ENCODE data around the gene PHLDB3. TPM values are rescaled to one million over a fixed set of nuclear protein-coding genes. Genes with fewer than 3 reads are reported as not detected.

Gene PHLDB3
- total RNA-seq (10 to 100 TPM in 2 of 4 donors, 1 to 10 TPM in 2; 5.7 to 12.5 (median 10.1) TPM), polyA plus RNA-seq (10 to 100 TPM in 1 of 3 donors, 1 to 10 TPM in 2; 6.5 to 16.0 (median 9.0) TPM)

DNA sequence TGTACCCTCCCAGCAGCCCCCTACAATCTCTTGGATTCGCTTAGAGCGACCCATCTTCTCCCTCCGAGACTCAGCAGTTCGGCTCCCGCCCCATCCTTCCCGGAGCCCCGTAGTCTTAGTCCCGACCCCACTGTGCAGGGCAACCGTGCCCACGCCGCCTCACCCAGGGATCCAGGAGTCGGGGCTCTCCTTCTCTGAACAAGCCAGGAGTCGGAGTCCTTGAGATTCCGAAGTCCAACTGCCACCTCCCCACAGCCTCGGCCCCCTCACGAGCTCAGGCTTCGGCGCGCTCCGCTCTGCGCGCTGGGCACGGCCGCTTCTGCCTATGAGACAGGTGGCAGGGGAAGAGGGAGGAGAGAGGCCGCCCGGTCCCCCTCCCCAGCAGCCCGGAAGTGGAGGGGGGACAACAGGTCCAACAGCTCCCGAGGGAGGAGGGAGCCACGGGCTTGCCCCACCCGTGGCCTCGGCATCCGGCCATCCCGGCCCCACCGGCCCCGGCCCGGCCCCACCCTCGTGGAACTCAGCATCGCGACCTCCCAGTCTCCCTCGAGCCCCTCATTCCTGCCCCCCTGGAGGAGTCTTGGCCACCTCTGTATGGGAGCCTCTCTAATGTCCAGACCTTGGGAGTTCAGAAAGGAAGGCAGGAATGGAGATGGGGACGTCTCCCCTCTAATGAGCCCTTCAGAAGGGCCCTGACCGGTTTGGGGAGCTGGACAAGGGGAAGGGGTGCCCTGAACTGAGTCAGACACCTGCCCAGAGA, at the start of gene PHLDB3:
TSS of gene PHLDB3 (minus strand) at position 321 of the 760 bp plus-strand sequence. CDS start 628 bp downstream, outside the sequence.
- intact Hi-C loops (cut with DNase I), result loop anchor here (1.0 to 5.0 kb wide), 4 partner anchors 20 to 57 kb away; no protein-coding TSS in a partner anchor
- Histone ChIP-seq H3K27ac (peak within 1 kb of the TSS; percentile 94 to 96 (median 96)), H3K27me3 (no peaks in the 10 kb centered on the region), H3K36me3 (peaks cover 0 to 20% (median 7%) of the 10 kb centered on the region in 4 donors), H3K4me1 (peaks cover 0 to 30% (median 18%) of the 10 kb centered on the region in 4 donors), H3K4me3 (peak within 1 kb of the TSS; percentile 64 to 90 (median 70)), H3K9me3 (no peaks in the 10 kb centered on the region)
- peak; percentile 76 for DNase-seq
- no peak for TF ChIP-seq POLR2A (IDR thresholded peaks at IDR 0.05)
- TF ChIP-seq EP300 (IDR thresholded peaks at IDR 0.05), result no peak
- TF ChIP-seq, protein P1, sequence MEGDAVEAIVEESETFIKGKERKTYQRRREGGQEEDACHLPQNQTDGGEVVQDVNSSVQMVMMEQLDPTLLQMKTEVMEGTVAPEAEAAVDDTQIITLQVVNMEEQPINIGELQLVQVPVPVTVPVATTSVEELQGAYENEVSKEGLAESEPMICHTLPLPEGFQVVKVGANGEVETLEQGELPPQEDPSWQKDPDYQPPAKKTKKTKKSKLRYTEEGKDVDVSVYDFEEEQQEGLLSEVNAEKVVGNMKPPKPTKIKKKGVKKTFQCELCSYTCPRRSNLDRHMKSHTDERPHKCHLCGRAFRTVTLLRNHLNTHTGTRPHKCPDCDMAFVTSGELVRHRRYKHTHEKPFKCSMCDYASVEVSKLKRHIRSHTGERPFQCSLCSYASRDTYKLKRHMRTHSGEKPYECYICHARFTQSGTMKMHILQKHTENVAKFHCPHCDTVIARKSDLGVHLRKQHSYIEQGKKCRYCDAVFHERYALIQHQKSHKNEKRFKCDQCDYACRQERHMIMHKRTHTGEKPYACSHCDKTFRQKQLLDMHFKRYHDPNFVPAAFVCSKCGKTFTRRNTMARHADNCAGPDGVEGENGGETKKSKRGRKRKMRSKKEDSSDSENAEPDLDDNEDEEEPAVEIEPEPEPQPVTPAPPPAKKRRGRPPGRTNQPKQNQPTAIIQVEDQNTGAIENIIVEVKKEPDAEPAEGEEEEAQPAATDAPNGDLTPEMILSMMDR (IDR thresholded peaks at IDR 0.05), result no peak
- TF ChIP-seq POLR2AphosphoS5 (IDR thresholded peaks at IDR 0.05), result no peak
- 1 to 3% methylated on average over 42 of the region's 42 CpGs for WGBS, 2 donors

DNA sequence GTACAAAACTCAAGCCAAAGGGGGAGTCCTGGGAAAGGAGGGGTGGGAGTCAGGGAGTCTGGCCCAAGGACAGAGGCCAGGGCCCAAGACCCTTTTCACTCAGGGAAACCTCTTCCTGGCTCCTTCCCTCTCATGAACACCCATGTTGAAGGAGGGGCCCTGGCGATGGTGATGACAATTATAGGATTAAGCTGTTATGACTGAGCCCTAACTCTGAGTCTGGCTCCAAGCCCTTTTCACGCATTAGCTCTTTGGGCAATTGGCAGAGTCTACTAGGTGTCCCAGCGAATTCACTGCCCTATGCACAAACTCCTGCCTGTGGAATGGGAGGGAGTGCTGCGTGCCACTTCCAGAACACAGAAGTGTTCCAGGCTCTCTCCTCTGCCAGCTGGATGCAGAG, 49.1 kb upstream of the PHLDB3 start:
- WGBS, 2 donors, result 80 to 82% methylated on average over 4 of the region's 4 CpGs
- intact Hi-C loops (cut with DNase I), result no loop called here
- no peaks in the 10 kb centered on the region for H3K4me1 ChIP-seq

DNA sequence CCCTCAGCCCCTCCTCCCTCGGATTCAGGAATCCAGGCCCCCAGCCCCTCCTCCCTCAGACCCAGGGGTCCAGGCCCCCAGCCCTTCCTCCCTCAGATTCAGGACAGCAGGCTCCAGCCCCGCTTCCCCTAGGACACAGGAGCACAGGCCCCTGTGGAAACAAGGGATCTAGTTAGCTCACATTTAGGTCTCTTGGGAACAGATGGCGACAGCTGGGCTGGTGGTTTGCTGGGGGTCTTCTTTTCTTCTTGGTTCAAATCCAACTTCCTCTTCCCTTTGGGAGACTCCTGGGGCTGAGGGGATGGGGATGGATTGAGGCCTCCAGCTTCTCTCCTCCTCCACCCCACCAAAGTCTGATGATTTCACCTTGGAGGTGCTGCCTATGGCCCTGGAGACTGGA, 48.1 kb upstream of the PHLDB3 start:
- no peak overlapping the region for H3K27ac ChIP-seq
- H3K4me3 ChIP-seq, result no peak overlapping the region
- 71 to 81% methylated on average over 3 of the region's 3 CpGs for WGBS, 2 donors
- no peaks in the 10 kb centered on the region for H3K9me3 ChIP-seq
- H3K27me3 ChIP-seq, result no peaks in the 10 kb centered on the region
- no peak for DNase-seq
- H3K4me1 ChIP-seq, result no peaks in the 10 kb centered on the region
- intact Hi-C loops (cut with DNase I), result no loop called here
- H3K36me3 ChIP-seq, result peaks cover 19 to 75% (median 41%) of the 10 kb centered on the region in 4 donors
- no peak for TF ChIP-seq POLR2AphosphoS5 (IDR thresholded peaks at IDR 0.05)
- TF ChIP-seq EP300 (IDR thresholded peaks at IDR 0.05), result no peak
- TF ChIP-seq POLR2A (IDR thresholded peaks at IDR 0.05), result no peak
- TF ChIP-seq, protein P1 (IDR thresholded peaks at IDR 0.05), result no peak

More for the DNA sequence above, 49.1 kb upstream of the PHLDB3 start:
- no peaks in the 10 kb centered on the region for H3K9me3 ChIP-seq
- no peak for DNase-seq
- no peak overlapping the region for H3K4me3 ChIP-seq
- peaks cover 19 to 80% (median 41%) of the 10 kb centered on the region in 4 donors for H3K36me3 ChIP-seq
- H3K27me3 ChIP-seq, result no peaks in the 10 kb centered on the region
- no peak for TF ChIP-seq POLR2AphosphoS5 (IDR thresholded peaks at IDR 0.05)
- no peak for TF ChIP-seq POLR2A (IDR thresholded peaks at IDR 0.05)
- no peak for TF ChIP-seq EP300 (IDR thresholded peaks at IDR 0.05)
- TF ChIP-seq, protein P1 (IDR thresholded peaks at IDR 0.05), result no peak
- no peak overlapping the region for H3K27ac ChIP-seq

DNA sequence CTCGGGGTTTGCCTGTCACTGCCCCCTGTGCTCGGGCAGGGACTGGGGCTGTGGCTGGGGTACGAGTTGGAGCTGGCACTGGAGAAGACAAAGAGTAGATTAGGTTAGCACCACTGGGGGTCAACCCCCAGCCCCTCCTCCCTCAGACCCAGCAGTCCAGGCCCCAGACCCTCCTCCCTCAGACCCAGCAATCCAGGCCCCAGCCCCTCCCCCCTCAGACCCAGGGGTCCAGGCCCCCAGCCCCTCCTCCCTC, 47.6 kb upstream of the PHLDB3 start:
- 89 to 92% methylated on average over 3 of the region's 3 CpGs for WGBS, 2 donors
- intact Hi-C loops (cut with DNase I), result no loop called here

DNA sequence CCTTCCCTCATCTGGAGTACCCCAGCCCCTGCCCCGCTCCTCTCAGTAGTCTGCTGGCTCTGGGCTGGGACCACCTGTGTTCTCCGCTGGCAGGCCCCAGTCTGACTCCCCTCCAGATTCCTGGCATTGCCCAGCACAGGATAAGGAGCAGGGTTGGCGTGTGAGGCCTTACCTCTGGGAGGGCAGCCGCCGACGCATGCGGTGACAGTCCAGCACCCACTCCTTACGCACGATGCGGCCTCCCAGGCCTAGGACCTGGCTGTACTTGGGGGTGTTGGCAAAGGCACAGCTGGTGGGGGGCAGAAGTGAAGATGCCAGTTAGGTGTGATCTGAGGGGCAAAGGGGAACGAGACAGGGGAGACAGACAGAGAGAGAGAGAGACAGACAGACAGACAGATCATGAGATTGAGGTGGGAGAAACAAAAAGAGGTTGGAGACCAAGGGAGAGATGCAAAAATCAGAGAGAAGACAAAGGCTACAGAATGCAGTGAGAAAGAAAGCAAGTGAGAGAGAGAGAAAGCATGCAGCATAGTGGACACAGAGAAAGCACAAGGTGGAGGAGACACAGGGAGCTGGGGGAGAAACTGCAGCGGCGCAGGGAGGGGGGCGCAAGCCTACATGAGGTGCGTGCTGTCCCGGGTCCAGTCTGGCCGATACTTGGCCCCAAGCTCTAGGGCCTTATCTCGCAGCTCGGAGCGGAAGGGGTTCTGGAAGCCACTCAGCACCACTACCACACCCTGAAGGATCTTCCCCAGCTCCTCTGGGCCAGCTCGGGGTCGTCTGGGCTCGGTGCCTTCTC, 47.1 kb upstream of the PHLDB3 start:
- Histone ChIP-seq H3K9me3 (no peaks in the 10 kb centered on the region), H3K4me1 (no peaks in the 10 kb centered on the region), H3K4me3 (no peak overlapping the region), H3K36me3 (peaks cover 19 to 79% (median 41%) of the 10 kb centered on the region in 4 donors), H3K27ac (no peak overlapping the region), H3K27me3 (no peaks in the 10 kb centered on the region)
- no peak for TF ChIP-seq EP300 (IDR thresholded peaks at IDR 0.05)
- TF ChIP-seq, protein P1 (IDR thresholded peaks at IDR 0.05), result no peak
- no peak for TF ChIP-seq POLR2AphosphoS5 (IDR thresholded peaks at IDR 0.05)
- TF ChIP-seq POLR2A (IDR thresholded peaks at IDR 0.05), result no peak
- DNase-seq, result peak; percentile 58
- 93 to 94% methylated on average over 23 of the region's 23 CpGs for WGBS, 2 donors
- intact Hi-C loops (cut with DNase I), result no loop called here

More for the DNA sequence above, 47.6 kb upstream of the PHLDB3 start:
- Histone ChIP-seq H3K27me3 (no peaks in the 10 kb centered on the region), H3K27ac (no peak overlapping the region), H3K36me3 (peaks cover 19 to 79% (median 41%) of the 10 kb centered on the region in 4 donors), H3K4me1 (no peaks in the 10 kb centered on the region), H3K4me3 (no peak overlapping the region), H3K9me3 (no peaks in the 10 kb centered on the region)
- DNase-seq, result no peak
- no peak for TF ChIP-seq EP300 (IDR thresholded peaks at IDR 0.05)
- no peak for TF ChIP-seq POLR2A (IDR thresholded peaks at IDR 0.05)

All from sigmoid colon (tissue), 7 donors.